ENCODE results near the gene TRIM14.
"Not testable (repeated sequence)": the region's sequence is repeated elsewhere in the genome, so short reads cannot be mapped to it uniquely, and the experiment has no call there.

The TRIM14 gene

DNA sequence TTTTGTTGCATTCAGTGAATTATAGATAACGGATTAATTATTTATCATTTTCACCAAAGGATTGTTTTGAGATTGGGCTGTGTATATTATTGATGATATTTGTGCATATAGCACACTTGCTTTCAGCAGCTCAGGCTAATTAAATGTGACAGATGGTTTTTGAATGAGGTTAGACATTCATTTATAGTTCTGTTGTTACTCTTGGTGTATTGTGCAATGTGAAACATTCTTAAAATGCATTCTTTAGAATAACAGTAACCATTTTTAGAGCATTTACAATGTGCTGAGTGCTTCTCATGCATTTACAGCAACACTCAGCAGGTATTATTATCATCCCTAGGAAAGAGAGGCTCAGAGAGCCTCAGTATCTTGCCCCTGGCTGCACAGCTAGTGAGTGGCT is 38.7 kb downstream of the TRIM14 start:
- DNase-seq = no peak

DNA sequence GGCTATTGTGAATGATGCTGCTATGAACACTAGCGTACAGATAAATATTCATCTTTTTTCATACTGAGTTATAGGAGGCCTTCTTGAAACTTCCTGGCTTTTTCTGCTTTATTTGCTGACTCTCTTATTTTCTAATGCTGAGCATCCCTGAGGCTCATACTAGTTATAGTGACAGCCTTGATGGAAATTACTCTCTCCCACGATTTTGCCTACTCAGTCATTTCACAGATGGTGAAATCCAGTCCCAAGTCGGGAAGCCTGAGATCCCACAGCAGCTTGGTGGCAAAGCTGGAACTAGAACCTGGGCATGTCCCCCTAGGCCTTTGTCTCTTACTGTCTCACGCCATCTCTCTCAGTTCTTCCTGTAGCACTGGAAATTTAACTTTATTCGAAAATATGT is 40.1 kb downstream of the TRIM14 start:
- DNase-seq = no peak

DNA sequence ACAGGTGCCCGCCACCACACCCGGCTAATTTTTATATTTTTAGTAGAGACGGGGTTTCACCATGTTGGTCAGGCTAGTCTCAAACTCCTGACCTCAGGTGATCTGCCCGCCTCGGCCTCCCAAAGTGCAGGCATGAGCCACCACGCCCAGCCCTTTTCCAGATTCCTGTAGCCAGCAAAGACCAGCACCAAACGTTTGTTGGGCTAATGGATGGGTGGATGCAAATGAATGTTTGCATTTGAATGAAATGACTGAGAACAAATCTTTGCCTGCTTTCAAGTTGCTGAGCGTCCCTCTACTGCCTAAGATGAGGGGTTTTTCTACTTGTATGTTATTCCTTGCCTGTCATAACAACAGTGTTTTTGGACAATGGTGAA is 42.5 kb downstream of the TRIM14 start:
- not testable (repeated sequence) for DNase-seq

DNA sequence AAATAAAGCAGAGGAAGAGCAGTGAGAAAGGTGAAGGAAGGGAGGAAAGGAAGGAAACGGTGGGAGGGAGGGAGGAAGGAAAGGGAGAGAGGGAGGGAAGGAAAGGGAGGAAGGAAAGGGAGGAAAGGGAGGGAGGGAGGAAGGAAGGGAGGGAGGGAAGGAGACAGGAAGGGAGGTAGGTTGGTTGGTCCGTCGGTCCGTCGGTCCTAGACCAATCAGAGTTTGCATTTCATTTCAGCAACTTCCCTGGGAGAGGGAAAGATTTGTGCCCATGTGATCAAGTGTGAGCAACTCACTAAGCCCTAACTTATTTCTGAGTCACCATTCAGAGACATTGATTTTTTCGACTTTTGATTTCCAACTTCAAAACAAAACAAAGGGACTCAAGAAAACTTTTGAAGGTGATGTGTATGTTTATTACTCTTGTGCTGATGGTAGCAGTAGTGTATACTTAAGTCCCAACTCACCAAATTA is 43.7 kb downstream of the TRIM14 start:
- peak in 1 of 2 experiments; percentile 16 for DNase-seq

DNA sequence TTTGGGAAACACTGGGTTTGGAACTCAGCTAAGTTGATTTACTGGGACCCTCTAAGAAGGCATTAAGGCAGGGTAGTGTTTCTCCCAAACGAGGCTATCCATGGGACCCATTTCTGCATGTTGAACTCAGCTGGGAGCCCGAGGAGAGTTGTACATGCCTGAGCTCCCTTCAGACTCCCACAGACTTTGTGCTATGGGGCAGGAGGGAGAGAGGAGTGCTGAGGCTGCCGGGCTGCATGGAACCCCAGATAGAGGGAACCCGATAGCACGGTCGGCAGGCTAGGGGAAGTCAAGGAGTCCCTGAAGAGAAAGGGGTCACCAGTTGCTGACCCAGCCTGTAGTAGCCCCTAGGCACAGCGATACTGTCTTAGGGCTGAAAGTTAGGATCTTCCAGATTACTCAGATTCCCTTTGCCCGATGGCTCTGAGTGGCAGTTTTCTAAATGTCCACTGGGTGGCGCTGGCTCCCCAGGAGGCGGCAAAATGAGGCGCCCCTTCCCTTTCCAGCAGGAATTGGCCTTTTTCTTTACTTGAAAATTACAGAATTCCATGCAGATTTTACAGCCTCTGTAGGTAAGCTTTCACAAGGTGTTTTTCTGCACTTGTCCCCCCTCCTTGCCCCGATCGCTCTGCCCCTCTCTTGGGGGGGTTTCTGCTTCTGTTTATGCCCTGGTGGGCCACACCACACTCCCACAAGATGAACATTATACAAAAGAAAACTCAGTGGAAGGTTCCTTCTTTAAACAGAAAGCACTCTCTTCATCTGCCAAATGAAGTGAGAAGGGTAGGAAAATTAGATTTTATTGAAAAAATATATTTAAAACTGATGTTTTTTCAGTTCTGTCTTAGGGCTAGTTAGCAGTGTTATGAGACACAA is 44.7 kb downstream of the TRIM14 start:
- peak; percentile 51 to 55 for DNase-seq

DNA sequence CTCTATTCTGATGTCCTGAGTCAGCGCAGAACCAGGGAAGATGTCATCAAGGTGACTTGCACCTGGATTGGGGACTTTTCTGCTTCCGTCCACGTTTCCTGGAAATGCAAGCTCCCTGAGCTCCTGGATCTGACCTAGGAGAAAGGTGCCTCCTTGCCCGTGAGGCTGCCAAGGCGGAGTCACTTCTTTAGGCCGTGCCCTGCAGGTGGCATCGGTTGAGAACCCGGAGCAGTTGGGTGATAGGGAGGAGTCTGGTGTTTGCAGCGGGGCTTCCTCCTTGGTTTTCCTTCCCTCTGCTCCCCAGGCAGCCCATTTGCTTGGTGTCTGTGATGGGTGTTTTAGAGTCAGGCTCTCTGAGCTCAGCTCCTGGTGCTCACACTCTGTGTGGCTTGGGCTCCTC is 47.3 kb downstream of the TRIM14 start:
- DNase-seq = peak; percentile 11 to 21

DNA sequence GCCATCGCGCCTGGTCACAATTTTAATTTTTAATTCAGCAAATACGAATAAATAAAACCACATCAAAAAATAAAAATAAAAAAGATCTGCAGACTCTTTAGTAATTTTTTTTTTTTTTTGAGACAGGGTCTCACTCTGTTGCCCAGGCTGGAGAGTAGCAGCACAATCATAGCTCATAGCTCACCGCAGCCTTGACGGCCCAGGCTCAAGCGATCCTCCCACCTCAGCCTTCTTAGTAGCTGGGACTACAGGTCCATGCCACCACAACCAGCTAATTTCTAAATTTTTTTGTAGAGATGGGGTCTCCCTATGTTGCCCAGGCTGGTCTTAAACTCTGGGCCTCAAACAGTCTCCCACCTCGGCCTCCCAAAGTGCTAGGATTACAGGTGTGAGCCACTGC is 48.3 kb downstream of the TRIM14 start:
- DNase-seq = no peak

DNA sequence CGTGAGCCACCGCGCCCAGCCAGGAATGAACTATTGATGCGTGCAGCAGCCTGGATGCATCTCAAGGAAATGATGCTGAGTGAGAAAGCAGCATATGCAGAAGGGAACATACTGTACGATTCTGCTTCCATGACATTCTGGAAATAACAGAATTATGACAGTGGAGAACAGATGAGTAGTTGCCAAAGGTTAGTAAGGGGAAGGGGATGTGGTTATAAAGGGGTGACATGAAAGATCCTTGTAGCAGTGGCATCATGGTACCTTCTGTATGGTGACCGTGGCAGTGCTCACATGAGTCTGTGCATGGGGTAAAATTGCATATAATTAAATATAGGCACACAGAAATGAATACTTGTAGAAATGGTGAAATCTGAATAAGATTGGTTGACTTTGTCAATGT is 49.5 kb downstream of the TRIM14 start:
- no peak for DNase-seq

DNA sequence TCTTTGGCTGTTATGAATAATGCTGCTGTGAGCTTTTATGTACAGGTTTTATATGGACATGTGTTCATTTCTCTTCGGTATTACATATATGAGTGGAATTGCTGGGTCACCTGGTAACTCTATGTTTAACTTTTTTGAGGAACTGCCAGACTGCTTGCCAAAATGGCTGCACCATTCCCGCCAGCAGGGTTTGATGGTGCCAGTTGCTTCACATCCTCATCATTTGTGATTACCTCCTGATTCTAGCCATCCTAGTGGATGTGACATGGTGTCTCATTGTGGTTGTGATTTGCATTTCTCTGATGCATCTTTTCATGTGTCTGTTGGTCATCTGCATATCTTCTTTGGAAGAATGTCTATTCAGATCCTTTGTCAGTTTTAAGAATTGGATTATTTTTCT is 51.8 kb downstream of the TRIM14 start:
- no peak for DNase-seq

DNA sequence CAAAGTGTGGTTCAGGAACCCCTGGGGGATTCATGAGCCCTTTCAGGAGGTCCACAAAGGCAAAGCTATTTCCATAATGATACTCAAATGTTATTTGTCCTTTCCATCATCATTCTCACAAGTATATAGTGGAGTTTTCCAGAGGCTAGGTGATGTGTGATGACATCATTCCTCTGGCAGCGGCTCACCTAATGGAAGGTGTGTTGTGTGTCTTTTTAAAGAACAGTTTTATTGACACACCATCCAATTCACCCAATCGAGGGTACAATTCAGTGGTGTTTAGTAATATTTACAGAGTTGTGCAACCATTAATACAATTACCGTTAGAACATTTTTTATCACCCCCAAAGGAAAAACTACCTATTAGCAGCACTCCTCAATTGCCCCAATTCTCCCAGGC is 52.8 kb downstream of the TRIM14 start:
- DNase-seq = no peak

DNA sequence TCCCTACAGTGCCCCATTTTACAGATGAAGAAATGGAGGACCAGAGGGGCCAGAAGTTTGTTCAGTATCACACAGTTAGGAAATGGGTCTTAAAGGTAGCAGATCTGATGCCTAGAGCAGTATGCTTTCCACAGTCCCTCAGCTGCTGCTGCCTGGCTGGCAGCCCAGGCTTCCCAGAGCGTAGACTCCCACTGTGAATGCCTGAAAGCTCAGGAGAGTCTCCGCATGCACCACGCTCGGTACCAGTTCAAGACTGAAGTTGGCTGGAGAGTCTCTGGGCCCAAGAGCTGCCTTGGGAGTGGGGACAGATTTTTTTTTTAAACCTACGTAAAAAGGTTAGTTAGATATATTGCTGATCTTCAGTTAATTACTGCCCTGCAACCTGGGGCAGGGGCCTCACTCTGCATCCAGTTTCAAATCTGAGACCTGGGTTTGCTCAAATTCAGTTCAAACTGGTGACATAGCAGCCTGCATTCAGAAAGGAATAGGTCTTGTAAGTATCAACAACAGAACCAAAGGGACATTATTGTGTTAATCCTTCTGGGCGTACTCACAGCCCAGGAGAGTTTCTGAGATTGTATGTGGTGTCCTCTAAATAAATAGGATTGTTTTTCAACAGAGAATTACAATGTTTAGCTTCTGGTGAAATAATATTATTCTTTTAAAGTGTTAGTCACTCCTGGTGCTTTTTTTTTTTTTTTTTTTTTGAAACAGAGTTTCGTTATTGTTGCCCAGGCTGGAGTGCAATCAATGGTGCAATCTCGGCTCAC is 54.2 kb downstream of the TRIM14 start:
- no peak for DNase-seq

DNA sequence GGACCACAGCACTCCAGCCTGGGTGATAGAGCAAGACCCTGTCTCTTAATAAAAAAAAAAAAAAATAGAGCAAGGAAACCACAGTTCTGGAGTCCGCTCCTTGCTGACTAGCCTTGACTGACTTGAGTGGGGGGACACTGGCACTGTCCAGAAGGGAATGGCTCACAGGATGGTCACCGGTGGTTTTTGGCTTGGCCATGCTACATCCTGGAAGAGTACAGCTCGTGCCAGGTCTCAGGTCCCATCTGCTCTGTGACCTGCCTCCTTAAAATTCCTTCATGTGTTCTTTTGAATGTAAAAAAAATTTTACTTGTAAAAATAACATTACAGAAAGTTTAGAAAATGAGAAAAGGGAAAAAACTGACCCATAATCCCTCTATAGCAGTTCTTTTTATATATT is 56.9 kb downstream of the TRIM14 start:
- no peak for DNase-seq

DNA sequence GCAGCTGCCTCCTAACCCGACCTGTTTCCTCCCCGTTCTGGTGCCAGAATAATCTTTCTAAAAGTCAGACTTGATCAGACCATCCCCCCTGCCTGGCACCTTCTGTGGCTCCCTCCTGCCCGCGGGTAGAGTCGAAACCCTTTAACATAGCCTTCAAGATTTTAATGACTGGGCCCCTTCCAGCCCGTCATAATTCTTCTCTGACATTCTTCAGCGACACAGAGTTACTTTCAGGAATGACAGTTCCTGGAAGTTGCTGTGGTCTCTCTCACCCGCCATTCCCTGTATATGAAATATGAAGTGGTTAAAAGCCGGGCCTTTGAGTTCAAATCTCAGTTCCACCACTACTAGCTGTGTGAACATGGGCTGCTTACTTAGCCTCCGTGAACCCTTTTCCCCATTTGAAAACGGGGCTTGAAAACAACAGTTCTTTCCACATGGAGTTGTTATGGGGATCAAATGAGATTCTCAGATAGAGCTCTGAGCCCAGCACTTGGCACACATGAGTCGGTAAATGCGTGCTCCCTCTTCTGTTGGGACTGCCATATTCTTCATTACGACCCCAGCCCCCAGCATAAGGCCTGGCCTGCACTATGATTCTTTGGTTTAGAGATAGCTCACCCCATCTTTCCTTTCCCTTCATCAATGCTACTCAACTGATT is 61.8 kb downstream of the TRIM14 start:
- DNase-seq = peak; percentile 36 to 51

DNA sequence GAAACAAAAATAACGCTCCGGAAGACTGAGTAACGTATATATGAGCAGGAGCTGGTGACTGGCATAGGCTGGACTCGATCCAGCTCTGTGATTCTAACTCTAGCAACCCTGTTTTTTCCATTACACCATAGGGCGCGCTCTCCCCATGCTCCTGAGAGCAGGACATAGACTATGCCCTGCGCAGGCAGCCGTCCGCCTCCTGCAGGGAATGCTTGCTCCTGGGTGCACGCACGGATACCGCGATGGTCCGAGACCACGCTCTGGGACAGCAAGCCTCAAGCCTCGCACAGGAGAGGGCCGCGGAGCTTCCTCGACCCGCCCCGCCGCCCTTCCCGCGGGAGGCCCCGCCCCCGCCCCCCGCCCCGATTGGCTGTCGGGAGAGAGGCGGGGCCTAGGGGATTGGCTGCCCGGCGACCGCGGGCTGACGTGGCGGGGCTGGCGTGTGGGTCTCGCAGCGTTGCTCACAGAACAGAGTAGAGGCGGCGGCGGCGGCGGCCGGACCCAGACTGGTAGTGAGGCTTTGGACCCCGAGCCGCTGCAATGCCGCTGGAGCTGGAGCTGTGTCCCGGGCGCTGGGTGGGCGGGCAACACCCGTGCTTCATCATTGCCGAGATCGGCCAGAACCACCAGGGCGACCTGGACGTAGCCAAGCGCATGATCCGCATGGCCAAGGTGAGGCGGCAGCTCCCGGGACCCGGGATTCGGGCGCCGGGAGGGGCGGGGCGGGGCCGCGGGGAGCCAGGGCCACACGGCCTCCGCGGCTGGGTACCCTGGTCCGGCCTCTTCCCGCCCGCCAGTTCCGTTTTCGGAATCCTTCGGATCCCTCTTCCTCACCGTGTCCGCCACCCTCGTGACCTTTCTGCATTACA is 62.5 kb downstream of the TRIM14 start, which contains the start of gene NANS:
TSS of gene NANS (plus strand) at position 464 of the 869 bp plus-strand sequence. CDS start at position 541, 77 bp downstream.
- peak; percentile 89 to 93 for DNase-seq

DNA sequence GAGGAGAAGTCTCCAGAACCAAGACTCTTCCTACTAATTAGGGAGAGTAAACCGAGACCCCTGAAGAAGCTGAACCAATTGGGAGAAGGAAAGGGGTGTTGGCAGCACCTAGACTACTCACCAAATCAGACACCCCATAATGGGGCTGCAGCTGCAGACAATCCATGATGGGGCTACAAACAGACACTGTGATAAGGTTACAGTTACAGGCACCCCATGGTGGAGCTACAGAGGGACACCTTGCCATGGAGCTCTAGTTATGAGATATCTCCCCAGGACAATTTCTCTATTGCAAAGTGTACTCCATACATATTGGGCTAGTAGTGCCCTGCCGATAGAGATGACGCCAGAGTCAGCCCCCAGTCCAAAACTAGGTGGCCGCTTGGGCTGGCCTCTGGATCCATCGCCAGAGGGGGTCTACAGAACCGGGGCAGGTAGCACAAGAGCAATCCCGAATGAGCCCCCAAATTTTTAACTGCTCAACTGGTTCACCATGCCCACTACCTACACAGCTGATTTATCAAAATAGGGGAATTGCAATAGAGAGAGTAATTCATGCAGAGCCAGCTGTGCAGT is 64.6 kb downstream of the TRIM14 start:
- DNase-seq = no peak

DNA sequence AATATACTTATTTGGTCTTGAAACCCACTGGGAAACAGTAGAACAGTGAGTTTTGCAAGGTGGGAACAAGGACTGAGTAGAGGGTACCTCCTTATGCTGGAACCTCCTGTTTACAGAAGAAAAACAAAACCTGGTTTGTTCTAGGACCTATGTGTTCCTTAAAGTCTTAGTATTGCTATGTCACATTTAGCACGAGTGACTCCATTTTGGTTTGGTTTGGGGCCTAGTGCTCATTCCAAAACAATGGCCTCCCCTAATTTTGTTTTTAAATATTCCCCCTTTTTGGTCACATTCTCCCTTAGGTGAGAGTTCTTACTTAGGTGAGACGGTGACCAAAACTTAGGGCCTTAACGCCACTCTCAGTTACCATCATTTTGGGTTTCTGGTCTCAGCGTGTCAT is 68.7 kb downstream of the TRIM14 start:
- DNase-seq = no peak

DNA sequence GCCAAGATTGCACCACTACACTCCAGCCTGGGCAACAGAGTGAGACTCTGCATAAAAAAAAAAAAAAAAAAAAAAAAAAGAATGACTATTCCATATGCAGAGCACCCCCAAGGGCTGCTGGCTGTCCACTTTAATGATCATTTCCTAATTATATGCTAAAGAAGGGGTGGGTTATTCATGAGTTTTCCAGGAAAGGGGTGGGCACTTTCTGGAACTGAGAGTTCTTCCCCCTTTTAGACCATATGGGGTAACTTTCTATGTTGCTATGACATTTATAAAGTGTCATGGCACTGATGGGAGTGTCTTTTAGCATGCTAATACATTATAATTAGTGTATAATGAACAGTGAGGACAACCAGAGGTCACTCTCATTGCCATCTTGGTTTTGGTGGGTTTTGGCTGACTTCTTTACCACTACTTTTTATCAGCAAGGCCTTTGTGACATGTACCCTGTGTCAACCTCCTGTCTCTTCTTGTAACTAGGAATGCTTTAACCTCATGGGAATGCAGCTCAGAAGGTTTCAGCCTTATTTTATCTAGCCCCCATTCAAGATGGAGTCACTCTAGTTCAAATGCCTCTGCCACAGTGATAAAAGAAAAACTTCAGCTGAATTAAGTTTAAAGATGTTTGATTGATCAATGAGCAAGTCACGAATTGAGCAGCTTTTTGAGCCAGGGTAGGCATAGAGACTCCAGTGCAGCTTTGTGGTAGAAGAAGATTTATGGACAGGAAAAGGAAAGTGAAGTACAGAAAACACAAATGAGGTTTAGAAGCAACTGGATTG is 69.5 kb downstream of the TRIM14 start:
- no peak for DNase-seq

DNA sequence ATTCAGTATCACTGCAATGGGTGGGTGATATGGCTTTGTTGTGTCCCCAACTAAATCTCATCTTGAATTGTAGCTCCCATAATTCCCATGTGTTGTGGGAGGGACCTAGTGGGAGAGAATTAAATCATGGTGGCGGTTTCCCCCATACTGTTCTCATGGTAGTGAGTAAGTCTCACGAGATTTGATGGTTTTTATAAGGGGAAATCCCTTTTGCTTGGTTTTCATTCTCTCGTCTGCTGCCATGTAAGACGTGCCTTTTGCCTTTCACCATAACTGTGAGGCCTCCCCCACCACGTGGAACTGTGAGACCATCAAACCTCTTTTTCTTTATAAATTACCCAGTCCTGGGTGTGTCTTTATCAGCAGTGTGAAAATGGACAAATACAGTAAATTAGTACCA is 72.0 kb downstream of the TRIM14 start:
- no peak for DNase-seq

DNA sequence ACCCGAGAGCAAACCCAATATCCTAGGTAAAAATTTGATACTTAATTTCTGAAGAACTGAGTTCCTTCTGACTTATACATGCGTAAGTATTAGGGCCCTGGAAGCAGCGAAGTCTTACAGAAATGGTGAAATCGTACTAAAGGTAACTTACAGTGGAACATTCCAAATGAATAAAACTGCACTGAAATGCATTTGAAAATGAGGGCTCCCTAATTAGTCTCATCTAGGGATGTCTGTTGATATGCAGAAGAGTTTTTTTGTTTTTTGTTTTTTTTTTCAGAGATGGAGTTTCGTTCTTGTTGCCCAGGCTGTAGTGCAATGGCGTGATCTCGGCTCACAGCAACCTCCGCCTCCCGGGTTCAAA is 72.9 kb downstream of the TRIM14 start:
- no peak for DNase-seq

DNA sequence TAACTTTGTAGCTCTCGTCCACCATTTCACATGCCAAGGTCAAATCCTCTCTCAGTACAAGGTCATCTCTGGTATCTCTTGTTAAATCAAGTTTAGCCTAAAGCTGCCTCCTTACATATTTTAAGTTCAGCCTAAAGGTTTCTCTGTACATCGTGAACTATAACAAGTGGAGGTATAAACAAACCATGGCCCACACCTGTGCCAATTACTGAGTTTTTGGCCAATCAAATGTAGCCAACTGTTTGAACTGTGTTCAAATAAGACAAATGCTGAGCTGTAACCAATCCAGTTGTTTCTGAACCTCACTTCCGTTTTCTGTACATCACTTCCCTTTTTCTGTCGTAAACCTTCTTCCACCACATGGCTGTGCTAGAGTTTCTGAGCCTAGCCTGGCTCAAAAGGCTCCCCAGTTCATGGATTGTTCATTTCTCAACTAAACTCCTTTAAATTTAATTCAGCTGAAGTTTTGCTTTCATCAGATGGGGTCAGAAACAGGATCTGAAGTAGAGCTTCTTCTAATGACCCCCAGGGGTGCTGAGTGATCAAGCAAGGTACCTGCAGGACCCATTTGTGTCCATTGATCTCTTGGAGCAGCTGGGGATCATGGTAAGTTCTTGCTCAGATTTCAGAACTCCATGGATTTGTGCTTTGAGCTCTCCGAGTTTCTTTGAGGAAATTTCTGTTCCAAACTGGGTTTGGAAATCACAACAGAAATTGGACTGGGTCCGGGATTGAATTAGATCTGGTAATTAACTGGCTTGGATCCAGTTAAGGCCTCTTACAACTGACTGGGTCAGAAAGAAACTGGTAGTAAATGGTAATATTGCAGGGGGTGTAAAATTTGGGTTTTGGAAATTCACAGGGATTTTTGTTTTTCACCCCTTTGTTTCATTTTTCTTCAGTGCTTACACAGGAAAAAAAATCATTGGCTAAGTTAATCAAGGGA is 73.5 kb downstream of the TRIM14 start:
- peak; percentile 98 for DNase-seq
